Measurements from ENCODE around the gene BCAM.
A peak's percentile ranks its signal among the peaks of the same experiment; 100 is the strongest.

The BCAM gene

GRCh38 chr19:44794610-44795009 is 14.3 kb upstream of the BCAM start:
- no peak for DNase-seq

GRCh38 chr19:44795398-44795987 is 13.4 kb upstream of the BCAM start:
- no peak for DNase-seq

- no peak for DNase-seq
Observed at GRCh38 chr19:44796701-44797115, 12.2 kb upstream of the BCAM start.

- DNase-seq, result no peak
Observed at GRCh38 chr19:44799627-44800346, 9.1 kb upstream of the BCAM start.

- peak; percentile 86 to 88 for DNase-seq
Observed at GRCh38 chr19:44800461-44800860, 8.4 kb upstream of the BCAM start.

- no peak for DNase-seq
Observed at GRCh38 chr19:44803442-44804428, 5.2 kb upstream of the BCAM start.

- no peak for DNase-seq
Observed at GRCh38 chr19:44806291-44806690, 2.6 kb upstream of the BCAM start.

- DNase-seq, result no peak
Observed at GRCh38 chr19:44807162-44807561, 1.7 kb upstream of the BCAM start.

GRCh38 chr19:44807652-44808462 is 1.0 kb upstream of the BCAM start:
- DNase-seq, result peak in 1 of 2 experiments; percentile 12

- no peak for DNase-seq
Observed at GRCh38 chr19:44809577-44810233, 802 bp downstream of the BCAM start.

- no peak for DNase-seq
Observed at GRCh38 chr19:44810234-44811121, 1.6 kb downstream of the BCAM start.

- no peak for DNase-seq
Observed at GRCh38 chr19:44811122-44811419, 2.2 kb downstream of the BCAM start.

GRCh38 chr19:44812142-44812718 is 3.3 kb downstream of the BCAM start:
- DNase-seq, result no peak

GRCh38 chr19:44813070-44813840 is 4.4 kb downstream of the BCAM start:
- DNase-seq, result no peak

- DNase-seq, result no peak
Observed at GRCh38 chr19:44813841-44814470, 5.1 kb downstream of the BCAM start.

GRCh38 chr19:44814517-44814916 is 5.6 kb downstream of the BCAM start:
- DNase-seq, result no peak

- no peak for DNase-seq
Observed at GRCh38 chr19:44816301-44816700, 7.4 kb downstream of the BCAM start.

GRCh38 chr19:44817725-44818465 is 9.0 kb downstream of the BCAM start:
- DNase-seq, result no peak

Measured in AML-193 (cell line).